Uterus (tissue), 4 donors: Measurements from ENCODE around the gene LRRC53. TPM values are rescaled to one million over a fixed set of nuclear protein-coding genes. Genes with fewer than 3 reads are reported as not detected.

Experiments used
- DNase-seq, 2 donors: peaks; one replicate each; pipeline ENCODE4 v3.0.0-alpha.2; 2019 to 2020
- H3K27ac ChIP-seq, 2 donors: fragments of 200-600 bp; sonication (generic); 1 replicate in 1 of 2; 2 replicates in 1 of 2; pipeline ENCODE4 v1.5.1; 2016 to 2018
- H3K27me3 ChIP-seq, 2 donors: fragments of 200-600 bp; sonication (generic); one replicate each; pipeline ENCODE4 v1.5.1; 2018 to 2019; ENCODE audit warnings: control low read depth in 1 of 2
- H3K36me3 ChIP-seq, 2 donors: fragments of 200-600 bp; sonication (generic); one replicate each; pipeline ENCODE4 v1.5.1; 2019; ENCODE audit warnings: control low read depth in 1 of 2
- H3K4me1 ChIP-seq, 2 donors: fragments of 200-600 bp; sonication (generic); one replicate each; pipeline ENCODE4 v1.5.1; 2018 to 2019; ENCODE audit warnings: control low read depth in 1 of 2
- H3K4me3 ChIP-seq, 2 donors: fragments of 200-600 bp; sonication (generic); 1 replicate in 1 of 2; 2 replicates in 1 of 2; pipeline ENCODE4 v1.5.1; 2018 to 2019; ENCODE audit warnings: mild to moderate bottlenecking in 1 of 2
- H3K9me3 ChIP-seq, 2 donors: fragments of 200-600 bp; sonication (generic); one replicate each; pipeline ENCODE4 v1.5.1; 2019; ENCODE audit warnings: control low read depth in 1 of 2
- CTCF ChIP-seq, 4 experiments: fragments of 200-600 bp in 2 of 4; fragments of 450-650 bp in 2 of 4; sonication (generic) in 2 of 4; IDR thresholded peaks; one replicate each; pipeline ENCODE4 v1.5.1; 2016 to 2019; ENCODE audit warnings: antibody characterized with exemption in 4 of 4, mild to moderate bottlenecking in 2 of 4, moderate library complexity in 1 of 4
- POLR2A ChIP-seq, 2 donors: fragments of 450-650 bp; IDR thresholded peaks; one replicate each; pipeline ENCODE4 v1.6.1; 2016; ENCODE audit warnings: antibody characterized with exemption in 2 of 2, mild to moderate bottlenecking in 1 of 2, moderate library complexity in 1 of 2
- intact Hi-C: fragments of 100-400 bp; cut with DNase I; formaldehyde crosslinking; loops from one replicate; pipeline ENCODE4 v1.15.1; 2023; ENCODE audit warnings: low total_unique reads
- total RNA-seq, 4 donors: library from RNA; depleted of rRNA in 3 of 4; stranded (reverse); fragments of >200 nt in 3 of 4; gene quantifications; one replicate each; pipeline versions ENCODE4 v1.1.0 to v1.2.4, GENCODE V29; 2014 to 2023
- donor health status: DM: yes; HTN: yes; CAD: no.

The LRRC53 gene
- total RNA-seq, 4 donors from 2014 or later, result 0.21 TPM; not detected in 3

GRCh38 chr1:74470251-74470650 is 42.2 kb downstream of the LRRC53 start:
- no peaks in the 10 kb centered on the region for H3K27me3 ChIP-seq
- H3K9me3 ChIP-seq, result no peaks in the 10 kb centered on the region
- H3K4me1 ChIP-seq, result peaks cover 2 to 3% of the 10 kb centered on the region in 2 donors
- no peak for TF ChIP-seq POLR2A (IDR thresholded peaks at IDR 0.05)
- TF ChIP-seq CTCF (IDR thresholded peaks at IDR 0.05), result no peak
- no peaks in the 10 kb centered on the region for H3K36me3 ChIP-seq
- peak overlapping the region; percentile 18 to 43 for H3K27ac ChIP-seq
- DNase-seq, result peak in 1 of 2 donors; percentile 33
- intact Hi-C loops, result no loop called here
- H3K4me3 ChIP-seq, result no peak overlapping the region

GRCh38 chr1:74468982-74469603 is 43.3 kb downstream of the LRRC53 start:
- DNase-seq, result no peak
- Histone ChIP-seq H3K27ac (no peak overlapping the region), H3K9me3 (no peaks in the 10 kb centered on the region), H3K27me3 (no peaks in the 10 kb centered on the region), H3K4me3 (no peak overlapping the region), H3K36me3 (no peaks in the 10 kb centered on the region), H3K4me1 (peaks cover 0 to 3% of the 10 kb centered on the region in 2 donors)
- intact Hi-C loops, result no loop called here
- TF ChIP-seq POLR2A (IDR thresholded peaks at IDR 0.05) (no peak), CTCF (IDR thresholded peaks at IDR 0.05) (peak; percentile 30 to 53 (median 52))

GRCh38 chr1:74467786-74468377 is 44.5 kb downstream of the LRRC53 start:
- no peak for DNase-seq
- intact Hi-C loops, result no loop called here

GRCh38 chr1:74465193-74465681 is 47.2 kb downstream of the LRRC53 start:
- Histone ChIP-seq H3K4me3 (no peak overlapping the region), H3K36me3 (no peaks in the 10 kb centered on the region), H3K9me3 (no peaks in the 10 kb centered on the region), H3K27ac (no peak overlapping the region), H3K4me1 (no peaks in the 10 kb centered on the region), H3K27me3 (no peaks in the 10 kb centered on the region)
- intact Hi-C loops, result no loop called here
- TF ChIP-seq CTCF (IDR thresholded peaks at IDR 0.05) (no peak), POLR2A (IDR thresholded peaks at IDR 0.05) (no peak)
- no peak for DNase-seq

More at GRCh38 chr1:74467786-74468377, 44.5 kb downstream of the LRRC53 start:
- no peak for TF ChIP-seq CTCF (IDR thresholded peaks at IDR 0.05)
- H3K27ac ChIP-seq, result no peak overlapping the region
- peaks cover 0 to 3% of the 10 kb centered on the region in 2 donors for H3K4me1 ChIP-seq
- no peaks in the 10 kb centered on the region for H3K27me3 ChIP-seq
- H3K36me3 ChIP-seq, result no peaks in the 10 kb centered on the region
- no peak overlapping the region for H3K4me3 ChIP-seq
- no peaks in the 10 kb centered on the region for H3K9me3 ChIP-seq

GRCh38 chr1:74464037-74464436 is 48.4 kb downstream of the LRRC53 start:
- Histone ChIP-seq H3K36me3 (no peaks in the 10 kb centered on the region), H3K9me3 (no peaks in the 10 kb centered on the region), H3K4me1 (no peaks in the 10 kb centered on the region), H3K4me3 (no peak overlapping the region), H3K27ac (peak overlapping the region in 1 of 2 donors; percentile 36), H3K27me3 (no peaks in the 10 kb centered on the region)
- no peak for DNase-seq
- intact Hi-C loops, result no loop called here
- TF ChIP-seq POLR2A (IDR thresholded peaks at IDR 0.05) (no peak), CTCF (IDR thresholded peaks at IDR 0.05) (no peak)
